GM03348 (cell line): Measurements from ENCODE around the gene CEP250.
A peak's percentile ranks its signal among the peaks of the same experiment; 100 is the strongest.
"Not testable (repeated sequence)": the region's sequence is repeated elsewhere in the genome, so short reads cannot be mapped to it uniquely, and the experiment has no call there.

Experiments used
- DNase-seq: peaks from one replicate; pipeline ENCODE4 v3.0.0; 2012; ENCODE audit warnings: low spot score

The CEP250 gene

GRCh38 chr20:35457539-35457938, 2.1 kb downstream of the CEP250 start:
- DNase-seq, result not testable (repeated sequence)

DNA sequence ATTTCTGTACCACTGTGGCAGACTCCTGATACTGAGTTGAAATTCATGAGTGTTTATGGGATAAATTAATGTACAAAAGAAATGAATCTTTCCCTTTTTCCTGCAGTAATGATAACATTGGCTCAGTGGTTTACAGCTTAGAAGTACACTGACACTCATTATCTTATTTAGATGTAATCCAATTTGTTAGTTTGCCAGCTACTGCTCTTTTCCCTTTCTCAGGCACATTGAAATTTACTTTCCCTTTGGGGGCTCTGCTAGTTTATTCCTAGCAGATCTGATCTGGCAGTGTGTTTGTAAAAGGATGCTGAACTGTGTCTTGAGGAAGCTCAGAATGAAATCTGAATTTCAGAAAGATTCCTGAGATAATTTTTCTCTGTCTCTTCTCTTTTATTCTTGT, 3.0 kb downstream of the CEP250 start:
- DNase-seq, result no peak

DNA sequence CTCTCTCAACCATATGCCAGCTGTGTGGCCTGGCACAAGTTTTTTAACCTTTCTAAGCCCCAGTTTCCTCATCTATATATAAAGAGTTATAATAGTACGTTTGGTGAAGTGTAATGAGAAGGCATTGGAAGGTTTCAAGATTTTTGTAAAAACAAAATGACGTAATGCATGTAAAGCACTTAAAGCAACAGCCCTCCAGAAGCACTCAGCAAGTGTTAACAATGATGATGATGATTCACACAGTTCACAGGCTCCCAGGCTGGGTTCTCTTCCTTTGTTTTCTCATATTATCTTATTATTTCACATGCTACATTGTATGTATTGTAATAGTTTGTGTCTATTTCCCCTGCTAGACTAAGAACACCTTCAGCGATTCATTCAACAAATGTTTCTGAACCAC, 6.2 kb downstream of the CEP250 start:
- DNase-seq, result no peak

DNA sequence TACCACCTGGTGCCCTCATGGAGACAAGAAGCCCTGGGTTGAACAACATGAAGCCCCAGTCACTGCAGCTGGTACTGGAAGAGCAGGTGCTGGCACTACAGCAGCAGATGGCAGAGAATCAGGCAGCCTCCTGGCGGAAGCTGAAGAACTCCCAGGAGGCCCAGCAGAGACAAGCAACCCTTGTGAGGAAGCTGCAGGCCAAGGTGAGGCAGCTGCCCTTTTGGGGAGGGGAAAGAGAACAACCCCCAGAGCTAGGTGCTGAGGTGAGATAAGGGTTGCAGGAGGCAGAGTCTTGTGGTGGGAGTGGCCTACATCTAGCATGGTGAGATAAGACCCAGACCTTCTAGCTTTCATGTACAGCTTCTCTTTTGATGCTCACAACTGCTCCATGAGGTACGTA, 7.0 kb downstream of the CEP250 start:
- no peak for DNase-seq

DNA sequence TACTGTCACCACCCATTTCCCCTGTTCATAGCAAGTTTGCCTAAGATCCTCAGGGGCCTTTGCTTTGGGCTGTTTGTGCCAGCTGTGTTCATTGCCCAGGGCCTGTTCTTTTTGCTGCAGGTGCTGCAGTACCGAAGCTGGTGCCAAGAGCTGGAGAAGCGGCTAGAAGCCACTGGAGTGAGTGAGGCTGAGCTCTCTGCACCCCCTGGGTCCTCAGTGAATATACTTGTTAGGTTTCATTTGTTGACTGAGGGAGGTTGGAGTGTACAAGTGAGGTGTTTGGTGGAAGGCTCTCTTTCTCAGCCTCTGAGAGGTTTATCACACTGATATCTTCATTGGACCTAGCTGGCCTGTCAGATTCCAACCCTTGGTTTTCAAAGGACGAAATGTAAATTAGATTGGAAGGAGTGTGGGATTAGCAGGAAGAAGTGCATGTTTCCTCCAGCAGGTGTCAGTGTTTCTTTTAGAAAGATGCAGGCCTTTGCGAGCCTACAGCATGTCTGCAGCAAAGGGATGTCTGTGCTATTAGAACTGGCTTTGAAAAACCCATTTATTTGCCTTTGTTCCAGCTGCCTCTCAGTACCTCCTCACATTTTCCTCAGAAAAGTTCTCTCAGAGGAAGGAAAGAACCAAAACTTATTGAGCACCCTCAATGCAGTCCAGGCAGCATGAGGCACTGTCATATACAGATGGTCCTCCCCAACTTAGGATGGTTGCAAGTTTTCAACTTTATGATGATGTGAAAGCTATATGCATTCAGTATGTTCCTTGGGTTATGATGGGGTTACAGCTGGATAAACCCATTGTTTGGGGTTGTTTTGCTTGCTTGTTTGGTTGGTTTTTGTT, 8.3 kb downstream of the CEP250 start:
- DNase-seq, result peak; percentile 79

- DNase-seq, result no peak
These were observed 10.6 kb downstream of the CEP250 start for GRCh38 chr20:35465976-35466375.

DNA sequence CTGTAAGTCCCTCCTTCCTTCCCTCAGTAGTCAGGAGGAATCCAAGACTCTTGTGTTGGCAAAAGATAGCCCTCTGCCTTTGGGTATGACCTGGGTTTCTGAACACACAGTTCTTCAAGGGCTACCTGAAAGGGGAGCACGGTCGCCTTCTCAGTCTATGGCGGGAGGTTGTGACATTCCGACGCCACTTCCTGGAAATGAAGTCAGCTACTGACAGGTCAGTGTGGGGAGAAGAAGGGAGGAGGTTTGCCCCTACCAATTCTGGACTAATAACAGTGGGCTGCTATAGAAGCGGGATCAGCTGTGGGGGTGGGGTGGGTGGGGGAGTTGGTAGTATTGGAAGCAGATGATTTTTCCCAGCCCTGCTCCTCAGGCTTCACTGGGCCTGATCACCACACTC, 11.5 kb downstream of the CEP250 start:
- DNase-seq, result no peak

DNA sequence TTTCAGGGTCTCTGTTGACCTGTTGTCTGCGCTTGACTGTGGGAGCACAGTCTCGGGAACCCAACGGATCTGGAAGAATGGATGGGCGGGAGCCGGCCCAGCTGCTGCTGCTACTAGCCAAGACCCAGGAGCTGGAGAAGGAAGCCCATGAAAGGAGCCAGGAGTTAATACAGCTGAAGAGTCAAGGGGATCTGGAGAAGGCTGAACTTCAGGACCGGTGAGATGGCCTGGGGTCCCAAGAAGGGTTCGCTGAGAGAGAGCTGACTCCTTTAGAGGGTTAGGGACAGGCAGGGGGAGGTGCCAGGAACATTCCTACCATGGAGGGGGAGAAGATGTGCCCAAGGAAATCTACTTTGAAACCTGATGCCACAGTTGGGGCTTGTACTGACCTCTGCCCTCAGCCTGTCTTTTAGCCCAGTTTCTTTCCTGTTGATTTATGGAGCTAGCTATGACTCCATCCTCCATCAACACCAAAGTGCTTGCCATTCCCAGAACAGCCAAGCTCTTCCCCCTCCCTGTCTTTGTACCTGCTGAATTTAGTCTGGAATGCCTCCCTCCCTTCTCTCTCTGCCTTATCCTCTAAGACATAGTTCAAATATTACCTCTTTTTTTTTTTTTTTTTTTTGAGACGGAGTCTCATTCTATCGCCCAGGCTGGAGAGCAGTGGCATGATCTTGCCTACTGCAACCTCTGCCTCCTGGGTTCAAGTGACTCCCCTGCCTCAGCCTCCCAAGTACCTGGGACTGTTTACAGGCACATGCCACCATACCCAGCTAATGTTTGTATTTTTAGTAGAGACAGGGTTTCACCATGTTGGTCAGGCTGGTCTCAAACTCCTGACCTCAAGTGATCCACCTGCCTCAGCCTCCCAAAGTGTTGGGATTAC, 12.2 kb downstream of the CEP250 start:
- DNase-seq, result peak; percentile 33

DNA sequence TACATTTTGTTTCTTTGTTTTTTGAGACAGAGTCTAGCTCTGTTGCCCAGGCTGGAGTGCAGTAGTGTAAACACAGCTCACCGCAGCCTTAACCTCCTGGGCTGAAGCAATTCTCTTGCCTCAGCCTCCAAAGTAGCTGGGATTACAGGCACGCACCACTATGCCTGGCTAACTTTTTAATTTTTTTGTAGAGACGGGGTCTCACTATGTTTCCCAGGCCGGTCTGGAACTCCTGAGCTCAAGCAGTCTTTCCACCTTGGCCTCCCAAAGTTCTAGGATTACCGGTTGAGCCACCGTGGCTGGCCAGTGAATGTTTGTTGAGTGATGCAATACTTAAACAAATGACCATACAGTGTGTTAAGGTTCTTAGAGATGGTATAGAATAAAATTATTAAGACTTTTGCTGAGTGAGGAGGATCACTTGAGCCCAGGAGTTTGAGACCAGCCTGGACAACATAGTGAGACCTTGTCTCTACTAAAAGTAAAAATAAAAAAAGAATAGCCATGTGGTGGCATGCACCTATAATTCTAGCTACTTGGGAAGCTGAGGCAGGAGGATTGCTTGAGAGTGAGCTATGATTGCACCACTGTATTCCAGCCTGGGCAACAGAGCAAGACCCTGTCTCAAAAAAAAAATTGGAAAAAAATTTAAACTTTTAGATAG, 13.4 kb downstream of the CEP250 start:
- DNase-seq, result no peak

DNA sequence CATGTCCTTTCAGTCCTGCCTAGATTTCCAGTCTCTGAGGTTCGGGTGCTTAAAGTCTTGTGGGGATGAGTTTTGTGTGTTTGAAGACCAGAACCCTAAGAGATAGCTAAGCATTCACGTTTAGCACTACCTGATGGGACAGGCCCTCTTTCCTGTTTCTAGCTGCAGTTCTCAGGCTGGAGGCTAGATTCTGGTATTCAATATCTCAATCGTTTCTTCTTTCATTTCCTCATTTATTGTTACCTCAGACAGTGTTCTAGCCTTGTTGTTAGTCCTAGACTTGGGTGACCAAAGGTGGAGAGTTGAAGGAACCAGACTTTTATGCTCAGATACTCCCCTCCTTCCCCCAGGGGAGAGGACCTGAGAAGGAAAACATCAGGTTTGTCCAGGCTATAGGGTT, 16.8 kb downstream of the CEP250 start:
- no peak for DNase-seq

DNA sequence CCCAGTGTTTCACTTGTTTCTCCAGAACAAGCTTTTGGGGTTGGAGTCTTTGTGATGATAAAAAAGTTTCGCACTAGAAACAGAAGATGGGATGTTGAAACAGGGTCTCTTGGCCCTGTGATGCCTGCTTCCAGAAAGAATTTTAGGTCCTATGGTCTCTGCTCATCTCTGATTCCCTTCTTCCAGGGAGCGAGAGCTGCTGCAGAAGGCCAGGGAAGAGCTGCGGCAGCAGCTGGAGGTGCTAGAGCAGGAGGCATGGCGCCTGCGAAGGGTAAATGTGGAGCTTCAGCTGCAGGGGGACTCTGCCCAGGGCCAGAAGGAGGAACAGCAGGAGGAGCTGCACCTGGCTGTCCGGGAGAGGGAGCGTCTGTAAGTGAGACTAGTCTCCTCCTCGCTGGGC, 18.3 kb downstream of the CEP250 start:
- DNase-seq, result no peak

DNA sequence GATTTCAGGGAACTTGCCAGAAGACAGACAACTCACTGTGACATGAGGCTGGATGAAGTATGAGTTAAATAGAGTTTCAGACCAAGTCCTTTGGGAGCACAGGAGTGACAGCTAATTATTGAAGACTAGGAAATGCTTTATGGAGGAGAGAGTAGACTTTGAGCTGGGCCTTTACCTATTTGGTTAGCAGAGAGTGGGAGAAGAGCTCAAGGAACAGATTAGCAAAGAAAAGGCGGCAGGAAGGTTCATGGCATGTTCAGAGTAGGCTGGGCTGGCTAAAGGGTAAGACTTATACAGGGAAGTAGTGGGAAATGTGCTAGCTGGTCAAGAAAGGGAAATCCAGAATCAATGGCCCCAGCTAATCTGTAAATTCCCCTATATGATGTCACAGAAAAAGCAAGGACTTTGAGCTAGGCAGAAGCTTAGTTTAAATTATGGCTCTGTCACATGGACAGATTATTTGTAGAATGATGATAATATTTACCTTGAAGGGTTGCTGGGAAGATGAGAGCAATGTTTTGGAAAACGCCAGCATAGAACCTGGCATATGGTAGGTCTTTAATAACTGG, 19.0 kb downstream of the CEP250 start:
- no peak for DNase-seq

DNA sequence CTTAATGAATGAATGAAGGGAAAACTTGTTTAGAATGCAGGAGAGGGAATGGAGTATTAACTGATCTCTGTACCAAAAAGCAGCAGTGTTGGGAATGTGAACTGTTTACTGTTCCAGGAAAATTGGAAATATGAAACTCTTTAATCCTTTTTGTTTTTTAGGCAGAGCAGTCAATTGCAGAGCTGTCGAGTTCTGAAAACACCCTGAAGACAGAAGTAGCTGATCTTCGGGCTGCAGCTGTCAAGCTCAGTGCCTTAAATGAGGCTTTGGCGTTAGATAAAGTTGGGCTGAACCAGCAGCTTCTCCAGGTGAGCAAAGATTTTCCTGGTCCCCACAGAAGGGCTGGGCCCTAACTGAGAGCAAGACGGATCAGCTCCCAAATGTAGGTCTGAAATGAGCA, 20.9 kb downstream of the CEP250 start:
- no peak for DNase-seq

DNA sequence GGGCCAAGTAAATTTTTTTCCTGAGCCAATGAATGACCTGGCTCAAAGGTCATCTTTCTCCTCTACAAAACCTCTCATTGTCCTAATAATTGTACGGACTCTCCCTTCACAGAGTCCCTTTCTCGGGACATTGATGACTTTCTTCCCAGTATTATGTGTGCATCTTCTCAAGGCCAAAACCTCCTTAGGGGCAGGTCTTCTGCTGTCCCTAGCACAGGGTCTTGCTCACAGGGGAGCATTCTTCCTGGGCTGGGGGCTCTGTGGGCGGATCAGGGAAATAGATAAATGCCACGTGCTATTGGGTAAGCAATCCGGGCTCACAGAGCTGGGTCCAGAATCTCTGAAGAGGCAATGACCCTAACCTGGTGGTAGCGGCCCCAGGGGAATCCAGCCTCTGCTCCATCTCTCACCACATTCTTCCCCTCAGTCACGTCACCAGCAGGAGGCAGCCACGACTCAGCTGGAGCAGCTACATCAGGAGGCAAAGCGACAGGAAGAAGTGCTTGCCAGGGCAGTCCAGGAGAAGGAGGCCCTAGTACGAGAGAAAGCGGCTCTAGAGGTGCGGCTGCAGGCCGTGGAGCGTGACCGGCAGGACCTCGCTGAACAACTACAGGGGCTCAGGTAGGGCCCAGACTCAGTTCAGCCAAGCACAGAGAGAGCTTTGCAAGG, 23.5 kb downstream of the CEP250 start:
- DNase-seq, result no peak

GRCh38 chr20:35479798-35480197, 24.4 kb downstream of the CEP250 start:
- DNase-seq, result no peak

GRCh38 chr20:35487479-35487878, 32.1 kb downstream of the CEP250 start:
- no peak for DNase-seq

GRCh38 chr20:35489717-35490116, 34.3 kb downstream of the CEP250 start:
- DNase-seq, result no peak

DNA sequence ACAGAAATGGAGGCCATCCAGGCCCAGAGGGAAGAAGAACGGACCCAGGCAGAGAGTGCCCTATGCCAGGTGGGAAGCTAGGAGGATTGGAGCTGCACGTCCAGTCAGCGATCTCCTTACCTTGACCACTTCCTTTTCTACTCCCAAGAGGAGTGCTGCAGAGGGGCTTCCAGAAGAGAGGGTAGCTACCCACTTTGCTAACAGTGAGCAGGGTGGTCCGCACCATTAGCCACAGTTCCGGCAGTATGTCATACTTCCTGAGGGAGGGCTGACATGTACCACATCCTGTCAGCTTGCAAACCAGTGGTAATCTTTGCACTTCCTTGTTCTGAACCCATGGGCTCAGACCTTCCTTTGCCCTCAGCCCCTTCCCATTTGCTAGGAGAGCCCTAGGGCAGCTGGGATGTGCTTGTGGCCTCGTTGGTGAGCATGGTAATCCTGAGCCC, 35.4 kb downstream of the CEP250 start:
- DNase-seq, result no peak

GRCh38 chr20:35491823-35492222, 36.4 kb downstream of the CEP250 start:
- DNase-seq, result no peak

DNA sequence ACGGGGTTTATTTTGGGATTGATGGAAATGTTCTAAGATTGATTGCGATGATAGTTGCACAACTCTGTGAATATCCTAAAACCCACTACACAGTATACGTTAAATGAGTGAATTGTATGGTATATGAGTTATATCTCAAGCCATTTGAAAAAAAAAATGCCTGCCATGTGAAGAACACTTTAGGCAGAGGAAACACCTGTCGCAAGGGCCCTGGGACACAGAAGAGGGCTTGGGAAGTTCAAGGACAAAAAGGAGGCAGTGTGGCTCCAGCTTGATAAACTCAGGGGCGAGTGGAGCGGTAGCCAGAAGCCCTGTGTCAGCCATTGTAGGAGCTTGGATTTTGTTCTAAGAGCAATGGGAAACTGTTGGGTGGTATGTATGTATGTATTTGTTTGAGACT, 37.0 kb downstream of the CEP250 start:
- DNase-seq, result no peak

DNA sequence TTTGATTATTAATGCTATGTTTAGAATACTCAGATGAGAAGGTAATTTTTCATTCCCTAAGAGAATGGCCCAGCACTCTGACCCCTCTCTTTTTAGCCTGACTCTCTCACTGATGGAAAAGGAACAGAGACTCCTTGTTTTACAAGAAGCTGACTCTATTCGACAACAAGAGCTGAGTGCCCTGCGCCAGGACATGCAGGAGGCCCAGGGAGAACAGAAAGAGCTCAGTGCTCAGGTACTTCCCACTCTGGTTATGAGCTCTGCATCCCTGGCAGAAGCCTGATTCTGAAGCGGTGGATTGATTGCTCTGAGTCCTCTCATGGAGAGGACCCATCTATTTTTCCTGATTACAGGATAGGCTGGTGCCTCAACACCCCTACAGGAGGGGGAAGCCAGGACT, 41.1 kb downstream of the CEP250 start:
- no peak for DNase-seq

DNA sequence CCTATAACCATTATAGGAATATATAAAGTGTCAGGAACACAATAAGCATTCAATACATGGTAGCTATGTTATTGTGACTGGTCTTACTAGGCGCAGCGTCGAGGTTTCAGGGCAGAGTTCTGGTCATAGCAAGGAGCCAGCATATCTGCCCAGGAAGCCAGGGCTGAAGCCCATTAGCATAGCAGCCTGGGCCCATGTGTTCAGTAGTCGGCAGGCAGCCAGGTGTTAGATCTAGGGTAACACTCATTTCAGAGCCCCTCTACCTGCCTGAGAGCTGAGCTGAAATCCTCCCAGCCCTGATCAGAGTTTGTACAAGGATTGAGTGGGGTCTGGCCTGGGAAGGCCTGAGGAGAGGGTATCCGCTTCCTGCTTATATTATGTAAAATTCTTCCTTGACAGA, 41.9 kb downstream of the CEP250 start:
- no peak for DNase-seq
